Embryonic facial prominence (tissue), 1 donor: ENCODE data around the gene GALR3.

Source experiments
- DNase-seq: peaks from one replicate; pipeline ENCODE4 v3.0.0-alpha.2; 2016; ENCODE audit errors: extremely low spot score

GALR3 gene

GRCh38 chr22:37803195-37803638 is 20.0 kb upstream of the GALR3 start:
- no peak for DNase-seq

- no peak for DNase-seq
Observed at GRCh38 chr22:37803639-37804351, 19.4 kb upstream of the GALR3 start.

GRCh38 chr22:37804352-37804880 is 18.8 kb upstream of the GALR3 start:
- DNase-seq, result no peak

- peak; percentile 84 for DNase-seq
Observed at GRCh38 chr22:37804881-37805809, 18.0 kb upstream of the GALR3 start.

GRCh38 chr22:37805810-37806277 is 17.3 kb upstream of the GALR3 start:
- no peak for DNase-seq

GRCh38 chr22:37806409-37807333 is 16.5 kb upstream of the GALR3 start:
- DNase-seq, result no peak

- DNase-seq, result peak; percentile 93
Observed at GRCh38 chr22:37807410-37808293, 15.5 kb upstream of the GALR3 start, which contains the start of gene GCAT. Gene GCAT, plus strand, starts transcription at chr22:37807934. Its CDS starts 34 bp downstream, at chr22:37807968.

GRCh38 chr22:37808294-37808657 is 14.9 kb upstream of the GALR3 start:
- DNase-seq, result no peak

- no peak for DNase-seq
Observed at GRCh38 chr22:37809672-37810333, 13.4 kb upstream of the GALR3 start.

GRCh38 chr22:37811867-37812266 is 11.3 kb upstream of the GALR3 start:
- no peak for DNase-seq

GRCh38 chr22:37812869-37813678 is 10.1 kb upstream of the GALR3 start:
- no peak for DNase-seq

GRCh38 chr22:37815593-37815992 is 7.6 kb upstream of the GALR3 start:
- DNase-seq, result no peak

GRCh38 chr22:37816543-37817180 is 6.5 kb upstream of the GALR3 start:
- no peak for DNase-seq

GRCh38 chr22:37817705-37818408 is 5.3 kb upstream of the GALR3 start:
- no peak for DNase-seq

GRCh38 chr22:37818409-37819104 is 4.6 kb upstream of the GALR3 start:
- DNase-seq, result no peak

- DNase-seq, result no peak
Observed at GRCh38 chr22:37819105-37819433, 4.1 kb upstream of the GALR3 start.

- DNase-seq, result no peak
Observed at GRCh38 chr22:37820350-37820749, 2.8 kb upstream of the GALR3 start.
